Measurements from ENCODE around the gene MX2. TPM values are rescaled to one million over a fixed set of nuclear protein-coding genes. Genes with fewer than 3 reads are reported as not detected.

Gene MX2
- total RNA-seq, 1 donor from 2014 or later = 0.26 TPM

GRCh38 chr21:41317458-41317857 is 44.4 kb upstream of the MX2 start:
- TF ChIP-seq, protein P1, sequence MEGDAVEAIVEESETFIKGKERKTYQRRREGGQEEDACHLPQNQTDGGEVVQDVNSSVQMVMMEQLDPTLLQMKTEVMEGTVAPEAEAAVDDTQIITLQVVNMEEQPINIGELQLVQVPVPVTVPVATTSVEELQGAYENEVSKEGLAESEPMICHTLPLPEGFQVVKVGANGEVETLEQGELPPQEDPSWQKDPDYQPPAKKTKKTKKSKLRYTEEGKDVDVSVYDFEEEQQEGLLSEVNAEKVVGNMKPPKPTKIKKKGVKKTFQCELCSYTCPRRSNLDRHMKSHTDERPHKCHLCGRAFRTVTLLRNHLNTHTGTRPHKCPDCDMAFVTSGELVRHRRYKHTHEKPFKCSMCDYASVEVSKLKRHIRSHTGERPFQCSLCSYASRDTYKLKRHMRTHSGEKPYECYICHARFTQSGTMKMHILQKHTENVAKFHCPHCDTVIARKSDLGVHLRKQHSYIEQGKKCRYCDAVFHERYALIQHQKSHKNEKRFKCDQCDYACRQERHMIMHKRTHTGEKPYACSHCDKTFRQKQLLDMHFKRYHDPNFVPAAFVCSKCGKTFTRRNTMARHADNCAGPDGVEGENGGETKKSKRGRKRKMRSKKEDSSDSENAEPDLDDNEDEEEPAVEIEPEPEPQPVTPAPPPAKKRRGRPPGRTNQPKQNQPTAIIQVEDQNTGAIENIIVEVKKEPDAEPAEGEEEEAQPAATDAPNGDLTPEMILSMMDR (IDR thresholded peaks at IDR 0.05; ENCODE audit: insufficient read depth, low read length, severe bottlenecking) = no peak
- DNase-seq (ENCODE audit: low read depth) = no peak
- Histone ChIP-seq H3K4me3 (ENCODE audit: low read depth, low read length) (no peak overlapping the region), H3K36me3 (ENCODE audit: control insufficient read depth, insufficient read depth, low read length) (no peaks in the 10 kb centered on the region), H3K27me3 (ENCODE audit: control insufficient read depth, insufficient read depth, low read length) (peaks cover 31% of the 10 kb centered on the region)
- no peak for FAIRE-seq

DNA sequence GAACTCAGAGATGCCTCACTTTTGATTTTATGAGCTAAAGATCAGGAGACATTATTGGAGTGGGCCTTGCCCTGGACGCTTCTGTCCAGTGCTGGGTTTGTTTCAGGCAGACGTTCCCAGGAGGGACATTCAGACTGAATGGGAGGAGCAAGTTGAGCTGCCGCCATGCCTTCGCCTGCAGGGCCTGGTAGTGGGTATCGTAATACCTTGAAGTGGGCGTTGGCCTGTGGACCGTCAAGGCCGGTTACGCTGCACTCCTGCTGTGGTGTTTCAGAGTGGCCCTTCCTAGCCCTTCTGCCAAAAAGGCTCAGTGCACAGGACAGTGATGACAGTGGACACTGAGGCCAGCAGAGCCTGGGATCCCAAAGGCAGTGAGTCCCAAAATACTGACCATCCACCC is 43.6 kb upstream of the MX2 start:
- Histone ChIP-seq H3K36me3 (ENCODE audit: control insufficient read depth, insufficient read depth, low read length) (no peaks in the 10 kb centered on the region), H3K27me3 (ENCODE audit: control insufficient read depth, insufficient read depth, low read length) (peaks cover 31% of the 10 kb centered on the region), H3K4me3 (ENCODE audit: low read depth, low read length) (no peak overlapping the region)
- TF ChIP-seq, protein P1 (IDR thresholded peaks at IDR 0.05; ENCODE audit: insufficient read depth, low read length, severe bottlenecking) = no peak
- DNase-seq (ENCODE audit: low read depth) = no peak
- no peak for FAIRE-seq

DNA sequence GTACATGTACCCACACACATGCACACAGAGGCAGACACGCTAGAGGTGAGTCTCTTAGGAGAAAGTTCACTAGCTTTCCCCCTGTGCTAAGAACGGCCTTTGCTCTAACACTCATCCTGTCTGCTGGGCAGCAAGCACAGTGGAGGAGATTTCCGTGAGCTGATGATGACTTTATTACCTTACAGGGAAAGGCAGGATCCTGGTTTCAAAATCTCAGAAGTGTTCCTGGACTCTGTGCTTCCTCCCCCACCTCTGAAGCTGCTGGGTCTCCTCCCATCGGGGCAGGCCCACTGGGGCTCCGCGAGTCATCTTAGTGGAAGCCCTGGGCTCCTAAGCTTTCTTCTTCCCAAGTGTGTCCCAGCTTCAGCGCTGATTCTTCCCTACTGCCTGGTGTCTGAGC is 42.6 kb upstream of the MX2 start:
- FAIRE-seq (no peak), DNase-seq (ENCODE audit: low read depth) (no peak)
- peaks cover 30% of the 10 kb centered on the region for H3K27me3 ChIP-seq (ENCODE audit: control insufficient read depth, insufficient read depth, low read length)
- TF ChIP-seq, protein P1 (IDR thresholded peaks at IDR 0.05; ENCODE audit: insufficient read depth, low read length, severe bottlenecking) = no peak
- no peak overlapping the region for H3K4me3 ChIP-seq (ENCODE audit: low read depth, low read length)
- no peaks in the 10 kb centered on the region for H3K36me3 ChIP-seq (ENCODE audit: control insufficient read depth, insufficient read depth, low read length)

- TF ChIP-seq, protein P1 (IDR thresholded peaks at IDR 0.05; ENCODE audit: insufficient read depth, low read length, severe bottlenecking) = no peak
- Histone ChIP-seq H3K4me3 (ENCODE audit: low read depth, low read length) (no peak overlapping the region), H3K36me3 (ENCODE audit: control insufficient read depth, insufficient read depth, low read length) (no peaks in the 10 kb centered on the region), H3K27me3 (ENCODE audit: control insufficient read depth, insufficient read depth, low read length) (peaks cover 22% of the 10 kb centered on the region)
- DNase-seq (ENCODE audit: low read depth) = no peak
- no peak for FAIRE-seq
These were observed 40.5 kb upstream of the MX2 start for GRCh38 chr21:41321211-41321907.

DNA sequence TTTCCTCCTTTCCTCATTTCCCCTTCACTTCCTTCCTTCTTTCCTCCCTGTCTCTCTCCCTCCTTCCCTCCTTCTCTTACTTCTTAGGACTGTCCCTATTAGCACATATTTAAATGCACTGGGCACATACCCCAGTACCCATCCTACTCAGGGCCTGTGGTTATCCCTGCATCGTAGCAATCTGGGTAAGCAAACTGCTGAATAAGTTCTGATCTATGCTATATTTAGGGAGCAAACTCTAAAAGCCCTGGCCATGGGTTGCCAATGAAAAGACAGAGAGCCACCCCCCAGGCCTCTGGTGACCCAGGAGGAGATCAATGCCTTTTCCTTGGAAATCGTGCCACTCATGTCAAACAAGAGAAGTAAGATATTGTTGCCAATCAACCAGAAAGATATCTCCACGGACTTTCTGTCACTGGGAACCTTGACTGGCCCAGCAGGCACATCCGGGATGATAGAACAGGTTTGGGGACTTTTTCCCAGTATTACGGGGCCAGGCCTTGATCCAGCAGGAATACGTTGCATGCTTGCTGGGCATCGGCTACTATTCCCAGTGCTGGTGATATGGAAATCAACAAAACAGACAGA is 39.8 kb upstream of the MX2 start:
- FAIRE-seq = no peak
- TF ChIP-seq, protein P1 (IDR thresholded peaks at IDR 0.05; ENCODE audit: insufficient read depth, low read length, severe bottlenecking) = no peak
- Histone ChIP-seq H3K36me3 (ENCODE audit: control insufficient read depth, insufficient read depth, low read length) (no peaks in the 10 kb centered on the region), H3K4me3 (ENCODE audit: low read depth, low read length) (no peak overlapping the region), H3K27me3 (ENCODE audit: control insufficient read depth, insufficient read depth, low read length) (peaks cover 17% of the 10 kb centered on the region)
- DNase-seq (ENCODE audit: low read depth) = no peak

Measured in bronchial epithelial cell (primary cell).